Panc1 (cell line): Measurements from ENCODE around the gene CXCR6. TPM values are rescaled to one million over a fixed set of nuclear protein-coding genes. Genes with fewer than 3 reads are reported as not detected.

Source experiments
- ATAC-seq: fragments of 200-7000 bp; cut with Tn5 transposase; 2 replicates; pipeline ENCODE4 v1.9.1; 2020; ENCODE audit warnings: mild to moderate bottlenecking, moderate library complexity
- BruUV-seq: library from RNA; stranded (reverse); fragments of 400-500 nt; replicated peaks from 2 replicates; lab custom pipeline; 2021; lab: Mats Ljungman, UMichigan
- CTCF ChIA-PET: fragments of 300-600 bp; sonication (Branson Sonifier 250); formaldehyde crosslinking; loops from one replicate; lab custom pipeline; 2022; ENCODE audit warnings: antibody characterized with exemption; lab: Charles Lee
- POLR2A ChIA-PET: fragments of 300-600 bp; sonication (Branson Sonifier 250); formaldehyde crosslinking; loops from one replicate; lab custom pipeline; 2022; ENCODE audit warnings: antibody characterized with exemption; lab: Charles Lee
- DNase-seq: peaks from one replicate; pipeline ENCODE4 v3.0.0-alpha.2; 2010; ENCODE audit warnings: low read depth, low spot score
- H3K27ac ChIP-seq: 2 replicates; pipeline ENCODE4 v1.5.1; 2011; ENCODE audit warnings: mild to moderate bottlenecking, low read length, inconsistent platforms
- H3K27me3 ChIP-seq: fragments of 200-500 bp; sonication (Bioruptor generic); 2 replicates; pipeline ENCODE4 v1.6.0; 2014; ENCODE audit warnings: low read length, inconsistent platforms; ENCODE audit not compliant: control insufficient read depth, insufficient read depth
- H3K36me3 ChIP-seq: fragments of 200-500 bp; sonication (Bioruptor generic); 2 replicates; pipeline ENCODE4 v1.5.1; 2014; ENCODE audit warnings: inconsistent platforms, mild to moderate bottlenecking, low read length, moderate library complexity; ENCODE audit not compliant: control insufficient read depth, insufficient read depth
- H3K4me1 ChIP-seq: 2 replicates; pipeline ENCODE4 v1.5.1; 2011; ENCODE audit warnings: inconsistent platforms, mild to moderate bottlenecking, low read length, moderate library complexity; ENCODE audit not compliant: control insufficient read depth, insufficient read depth
- H3K4me3 ChIP-seq, 2 experiments: 2 replicates each; pipeline ENCODE4 v1.5.1; 2011 to 2012; ENCODE audit warnings: low read depth in 2 of 2, low read length in 2 of 2, mild to moderate bottlenecking in 2 of 2, inconsistent platforms in 1 of 2, moderate library complexity in 1 of 2
- H3K9me3 ChIP-seq: fragments of 200-500 bp; sonication (Bioruptor generic); 2 replicates; pipeline ENCODE4 v1.5.1; 2014; ENCODE audit warnings: low read depth, mild to moderate bottlenecking, inconsistent platforms, low read length, moderate library complexity; ENCODE audit not compliant: control insufficient read depth, insufficient read depth
- POLR2AphosphoS5 ChIP-seq: IDR thresholded peaks from 2 replicates; pipeline ENCODE4 v1.6.1; 2012; ENCODE audit warnings: mild to moderate bottlenecking, low read depth, low read length, moderate library complexity
- SIN3A ChIP-seq: IDR thresholded peaks from 2 replicates; pipeline ENCODE4 v1.6.1; 2012; ENCODE audit warnings: low read depth, mild to moderate bottlenecking, low read length, moderate library complexity, borderline replicate concordance; ENCODE audit not compliant: insufficient read depth
- TCF7L2 ChIP-seq: IDR thresholded peaks from 2 replicates; pipeline ENCODE4 v1.6.1; 2011; ENCODE audit warnings: mild to moderate bottlenecking, low read depth, low read length, inconsistent platforms
- in situ Hi-C: cut with HindIII; loops from 2 replicates; pipeline ENCODE4 v1.10.0; 2016; ENCODE audit warnings: low sequenced_read_pairs, low pct_unique_long_range_greater_than_20kb
- intact Hi-C: fragments of 100-400 bp; cut with micrococcal nuclease; formaldehyde crosslinking; loops from one replicate; pipeline ENCODE4 v1.10.0; 2022; ENCODE audit not compliant: unreplicated experiment
- total RNA-seq: library from RNA; stranded (reverse); gene quantifications from one replicate; pipeline ENCODE4 v1.2.1, GENCODE V29; 2021; ENCODE audit not compliant: unreplicated experiment
- TF ChIP-seq, protein P1 (sequence below), 2 experiments: IDR thresholded peaks; 2 replicates each; pipeline ENCODE4 v1.6.1; 2011 to 2012; ENCODE audit warnings: low read depth in 2 of 2, control low read depth in 1 of 2, low read length in 1 of 2, mild to moderate bottlenecking in 1 of 2, moderate library complexity in 1 of 2; ENCODE audit not compliant: insufficient read depth in 1 of 2
- TF ChIP-seq, protein P2 (sequence below): fragments of 450-650 bp; IDR thresholded peaks from 2 replicates; pipeline ENCODE4 v1.5.1; 2017; ENCODE audit warnings: mild to moderate bottlenecking

The CXCR6 gene
- total RNA-seq, 1 experiment from 2014 or later: not detected

DNA sequence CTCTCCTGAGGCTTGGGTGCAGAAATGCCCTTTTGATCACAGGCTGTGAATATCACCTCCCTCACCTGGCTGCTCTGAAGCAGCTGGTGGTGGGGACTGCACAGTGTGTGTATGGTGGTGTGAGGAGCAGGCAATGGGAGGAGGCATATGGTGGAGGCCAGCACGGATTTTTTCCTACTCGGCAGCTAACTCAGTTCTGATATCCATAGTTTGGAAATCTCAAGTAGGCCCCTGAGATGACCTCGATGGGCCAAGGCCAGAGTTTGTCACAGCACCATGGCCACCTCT, 21.3 kb upstream of the CXCR6 start:
- CTCF ChIA-PET: no interaction called here
- intact Hi-C loops (loop anchor here (10.0 kb wide), 1 partner anchor 407 kb away; no protein-coding TSS in a partner anchor), in situ Hi-C loops (no loop called here)
- POLR2A ChIA-PET: no interaction called here
- no TSS peak for BruUV-seq
- no peak overlapping the region for H3K4me3 ChIP-seq
- no peaks in the 10 kb centered on the region for H3K4me1 ChIP-seq
- no peaks in the 10 kb centered on the region for H3K27me3 ChIP-seq
- H3K9me3 ChIP-seq: no peaks in the 10 kb centered on the region
- DNase-seq (no peak), ATAC-seq (no peak)
- TF ChIP-seq TCF7L2 (no peak), POLR2AphosphoS5 (no peak), SIN3A (no peak)
- TF ChIP-seq, protein P1, sequence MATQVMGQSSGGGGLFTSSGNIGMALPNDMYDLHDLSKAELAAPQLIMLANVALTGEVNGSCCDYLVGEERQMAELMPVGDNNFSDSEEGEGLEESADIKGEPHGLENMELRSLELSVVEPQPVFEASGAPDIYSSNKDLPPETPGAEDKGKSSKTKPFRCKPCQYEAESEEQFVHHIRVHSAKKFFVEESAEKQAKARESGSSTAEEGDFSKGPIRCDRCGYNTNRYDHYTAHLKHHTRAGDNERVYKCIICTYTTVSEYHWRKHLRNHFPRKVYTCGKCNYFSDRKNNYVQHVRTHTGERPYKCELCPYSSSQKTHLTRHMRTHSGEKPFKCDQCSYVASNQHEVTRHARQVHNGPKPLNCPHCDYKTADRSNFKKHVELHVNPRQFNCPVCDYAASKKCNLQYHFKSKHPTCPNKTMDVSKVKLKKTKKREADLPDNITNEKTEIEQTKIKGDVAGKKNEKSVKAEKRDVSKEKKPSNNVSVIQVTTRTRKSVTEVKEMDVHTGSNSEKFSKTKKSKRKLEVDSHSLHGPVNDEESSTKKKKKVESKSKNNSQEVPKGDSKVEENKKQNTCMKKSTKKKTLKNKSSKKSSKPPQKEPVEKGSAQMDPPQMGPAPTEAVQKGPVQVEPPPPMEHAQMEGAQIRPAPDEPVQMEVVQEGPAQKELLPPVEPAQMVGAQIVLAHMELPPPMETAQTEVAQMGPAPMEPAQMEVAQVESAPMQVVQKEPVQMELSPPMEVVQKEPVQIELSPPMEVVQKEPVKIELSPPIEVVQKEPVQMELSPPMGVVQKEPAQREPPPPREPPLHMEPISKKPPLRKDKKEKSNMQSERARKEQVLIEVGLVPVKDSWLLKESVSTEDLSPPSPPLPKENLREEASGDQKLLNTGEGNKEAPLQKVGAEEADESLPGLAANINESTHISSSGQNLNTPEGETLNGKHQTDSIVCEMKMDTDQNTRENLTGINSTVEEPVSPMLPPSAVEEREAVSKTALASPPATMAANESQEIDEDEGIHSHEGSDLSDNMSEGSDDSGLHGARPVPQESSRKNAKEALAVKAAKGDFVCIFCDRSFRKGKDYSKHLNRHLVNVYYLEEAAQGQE (IDR thresholded peaks at IDR 0.05; ENCODE audit: insufficient read depth in 1 of 2, low read depth in 2 of 2, low read length in 1 of 2): no peak
- TF ChIP-seq, protein P2, sequence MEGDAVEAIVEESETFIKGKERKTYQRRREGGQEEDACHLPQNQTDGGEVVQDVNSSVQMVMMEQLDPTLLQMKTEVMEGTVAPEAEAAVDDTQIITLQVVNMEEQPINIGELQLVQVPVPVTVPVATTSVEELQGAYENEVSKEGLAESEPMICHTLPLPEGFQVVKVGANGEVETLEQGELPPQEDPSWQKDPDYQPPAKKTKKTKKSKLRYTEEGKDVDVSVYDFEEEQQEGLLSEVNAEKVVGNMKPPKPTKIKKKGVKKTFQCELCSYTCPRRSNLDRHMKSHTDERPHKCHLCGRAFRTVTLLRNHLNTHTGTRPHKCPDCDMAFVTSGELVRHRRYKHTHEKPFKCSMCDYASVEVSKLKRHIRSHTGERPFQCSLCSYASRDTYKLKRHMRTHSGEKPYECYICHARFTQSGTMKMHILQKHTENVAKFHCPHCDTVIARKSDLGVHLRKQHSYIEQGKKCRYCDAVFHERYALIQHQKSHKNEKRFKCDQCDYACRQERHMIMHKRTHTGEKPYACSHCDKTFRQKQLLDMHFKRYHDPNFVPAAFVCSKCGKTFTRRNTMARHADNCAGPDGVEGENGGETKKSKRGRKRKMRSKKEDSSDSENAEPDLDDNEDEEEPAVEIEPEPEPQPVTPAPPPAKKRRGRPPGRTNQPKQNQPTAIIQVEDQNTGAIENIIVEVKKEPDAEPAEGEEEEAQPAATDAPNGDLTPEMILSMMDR: no peak
- no peak overlapping the region for H3K27ac ChIP-seq
- H3K36me3 ChIP-seq: no peaks in the 10 kb centered on the region

DNA sequence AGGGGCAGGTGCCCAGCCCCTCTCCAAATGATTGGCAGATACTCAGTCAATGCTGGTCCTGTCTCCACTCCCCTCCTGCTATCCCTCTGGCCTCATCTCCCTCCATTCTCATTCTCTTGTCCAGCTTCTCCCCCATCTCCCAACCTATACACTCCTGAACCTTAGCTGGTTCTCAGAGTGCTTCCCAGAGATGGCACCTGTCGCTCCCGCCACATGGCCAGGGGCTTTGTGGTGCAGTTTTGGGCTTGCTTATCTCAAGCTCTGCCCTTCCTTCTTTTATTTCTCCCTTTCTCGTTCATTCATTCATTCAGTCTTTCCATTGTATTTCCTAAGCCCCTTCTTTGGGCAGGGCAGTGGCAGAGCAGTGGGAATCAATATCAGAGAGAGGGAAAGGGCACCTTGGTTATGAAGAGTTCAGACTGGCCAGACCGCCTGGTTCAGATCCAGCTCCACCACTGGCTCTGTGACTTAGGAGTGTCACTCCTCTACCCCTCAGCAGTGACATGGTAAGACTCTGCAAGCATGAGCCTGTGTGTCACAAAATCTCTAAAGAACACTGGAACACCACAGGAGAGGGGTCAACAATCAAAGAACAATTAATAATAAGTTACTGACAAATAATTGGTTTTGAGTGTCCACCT, 20.2 kb upstream of the CXCR6 start:
- H3K27ac ChIP-seq: no peak overlapping the region
- no peak for DNase-seq
- in situ Hi-C loops (no loop called here), intact Hi-C loops (loop anchor here (10.0 kb wide), 1 partner anchor 408 kb away; no protein-coding TSS in a partner anchor)
- H3K9me3 ChIP-seq: no peaks in the 10 kb centered on the region
- ChIA-PET CTCF (no interaction called here), POLR2A (no interaction called here)
- no peak overlapping the region for H3K4me3 ChIP-seq
- BruUV-seq: no TSS peak
- H3K27me3 ChIP-seq: no peaks in the 10 kb centered on the region
- no peaks in the 10 kb centered on the region for H3K4me1 ChIP-seq
- no peaks in the 10 kb centered on the region for H3K36me3 ChIP-seq
- no peak for TF ChIP-seq TCF7L2
- TF ChIP-seq, protein P1 (IDR thresholded peaks at IDR 0.05; ENCODE audit: insufficient read depth in 1 of 2, low read depth in 2 of 2, low read length in 1 of 2): no peak
- TF ChIP-seq, protein P2: no peak
- no peak for TF ChIP-seq SIN3A
- no peak for TF ChIP-seq POLR2AphosphoS5
- ATAC-seq: no peak
